HFFc6 (cell line): ENCODE data around the gene PUSL1. TPM values are rescaled to one million over a fixed set of nuclear protein-coding genes. Genes with fewer than 3 reads are reported as not detected.

ENCODE experiments used
- DNase-seq: peaks from one replicate; pipeline ENCODE4 v3.0.0-alpha.2; 2018
- H3K27ac Mint-ChIP-seq: 2 replicates; pipeline ENCODE4 v1.8.0; 2020; ENCODE audit warnings: mild to moderate bottlenecking, mixed read lengths
- H3K27me3 Mint-ChIP-seq: 2 replicates; pipeline ENCODE4 v1.8.0; 2021; ENCODE audit warnings: mild to moderate bottlenecking, moderate library complexity, mixed read lengths; ENCODE audit not compliant: insufficient read depth
- H3K36me3 Mint-ChIP-seq: 2 replicates; pipeline ENCODE4 v1.8.0; 2021; ENCODE audit warnings: low read depth, mixed read lengths
- H3K4me1 Mint-ChIP-seq: 2 replicates; pipeline ENCODE4 v1.8.0; 2020; ENCODE audit warnings: low read depth, mixed read lengths
- H3K4me3 Mint-ChIP-seq: 2 replicates; pipeline ENCODE4 v1.8.0; 2020; ENCODE audit warnings: mild to moderate bottlenecking, moderate library complexity, mixed read lengths
- H3K9me3 Mint-ChIP-seq: 2 replicates; pipeline ENCODE4 v1.8.0; 2020; ENCODE audit warnings: mild to moderate bottlenecking, mixed read lengths
- total RNA-seq, 6 experiments: library from RNA; stranded (reverse); fragmentation: NEBNext Ultra II Directional; extraction: Animal tissue kit (Norgen Biotek cat#: 25700); gene quantifications; 2 replicates in 1 of 6; 3 replicates in 5 of 6; pipeline ENCODE4 v1.2.3, GENCODE V29; 2021
- TF ChIP-seq, protein P1 (sequence below): fragments of 200-600 bp; sonication (generic); IDR thresholded peaks from 2 replicates; pipeline ENCODE4 v1.5.0; 2021; ENCODE audit warnings: antibody characterized with exemption, mild to moderate bottlenecking

PUSL1 gene
- total RNA-seq, 6 experiments from 2014 or later = 23.5 to 28.7 (median 25.6) TPM

DNA sequence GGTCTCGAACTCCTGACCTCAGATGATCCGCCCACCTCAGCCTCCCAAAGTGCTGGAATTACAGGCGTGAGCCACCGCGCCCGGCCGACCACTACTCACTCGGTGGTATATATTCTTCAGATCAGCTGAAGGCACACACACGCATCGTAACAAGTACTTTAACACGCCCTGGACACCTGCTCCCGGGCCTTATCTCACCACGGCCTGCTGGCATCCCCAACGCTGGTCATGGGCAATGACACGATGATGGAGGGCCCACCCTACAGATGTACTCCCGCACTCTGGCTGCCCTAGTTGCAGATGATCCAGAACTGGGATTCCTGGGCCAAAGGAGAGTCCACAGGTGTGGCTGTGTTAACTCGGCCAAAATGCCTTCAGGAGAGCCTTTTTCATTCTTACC lies 46.3 kb upstream of the PUSL1 start:
- no peaks in the 10 kb centered on the region for H3K9me3 Mint-ChIP-seq
- peaks cover 11% of the 10 kb centered on the region for H3K27me3 Mint-ChIP-seq
- TF ChIP-seq, protein P1, sequence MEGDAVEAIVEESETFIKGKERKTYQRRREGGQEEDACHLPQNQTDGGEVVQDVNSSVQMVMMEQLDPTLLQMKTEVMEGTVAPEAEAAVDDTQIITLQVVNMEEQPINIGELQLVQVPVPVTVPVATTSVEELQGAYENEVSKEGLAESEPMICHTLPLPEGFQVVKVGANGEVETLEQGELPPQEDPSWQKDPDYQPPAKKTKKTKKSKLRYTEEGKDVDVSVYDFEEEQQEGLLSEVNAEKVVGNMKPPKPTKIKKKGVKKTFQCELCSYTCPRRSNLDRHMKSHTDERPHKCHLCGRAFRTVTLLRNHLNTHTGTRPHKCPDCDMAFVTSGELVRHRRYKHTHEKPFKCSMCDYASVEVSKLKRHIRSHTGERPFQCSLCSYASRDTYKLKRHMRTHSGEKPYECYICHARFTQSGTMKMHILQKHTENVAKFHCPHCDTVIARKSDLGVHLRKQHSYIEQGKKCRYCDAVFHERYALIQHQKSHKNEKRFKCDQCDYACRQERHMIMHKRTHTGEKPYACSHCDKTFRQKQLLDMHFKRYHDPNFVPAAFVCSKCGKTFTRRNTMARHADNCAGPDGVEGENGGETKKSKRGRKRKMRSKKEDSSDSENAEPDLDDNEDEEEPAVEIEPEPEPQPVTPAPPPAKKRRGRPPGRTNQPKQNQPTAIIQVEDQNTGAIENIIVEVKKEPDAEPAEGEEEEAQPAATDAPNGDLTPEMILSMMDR = no peak
- H3K36me3 Mint-ChIP-seq = peaks cover 30% of the 10 kb centered on the region
- no peak for DNase-seq
- H3K4me1 Mint-ChIP-seq = peaks cover 47% of the 10 kb centered on the region
- H3K4me3 Mint-ChIP-seq = no peak overlapping the region
- H3K27ac Mint-ChIP-seq = peak overlapping the region; percentile 31; the same call in 1 of the 2 replicates

DNA sequence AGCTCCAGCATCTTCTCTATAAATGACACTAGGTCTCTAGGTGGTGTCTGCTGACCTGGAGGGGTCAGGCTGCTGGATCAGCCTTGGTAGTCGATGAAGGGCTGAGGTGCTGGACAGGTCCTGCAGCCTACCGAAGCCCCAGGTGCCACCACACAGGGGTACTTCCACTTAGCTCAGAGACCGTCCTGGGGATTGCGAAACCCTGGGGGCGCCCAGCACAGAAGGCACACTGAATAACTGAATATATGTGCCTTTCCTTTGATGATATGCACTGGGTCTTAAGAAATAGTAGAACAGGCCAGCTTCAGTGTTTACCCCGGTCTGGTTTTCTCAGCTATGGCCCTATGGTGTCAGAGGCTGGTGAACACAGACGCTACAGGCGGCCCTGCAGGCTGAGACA lies 45.6 kb upstream of the PUSL1 start:
- Mint-ChIP-seq H3K36me3 (peaks cover 30% of the 10 kb centered on the region), H3K27ac (peak overlapping the region; percentile 99), H3K4me1 (peaks cover 51% of the 10 kb centered on the region), H3K9me3 (no peaks in the 10 kb centered on the region), H3K4me3 (no peak overlapping the region), H3K27me3 (peaks cover 12% of the 10 kb centered on the region)
- TF ChIP-seq, protein P1 = no peak
- no peak for DNase-seq

DNA sequence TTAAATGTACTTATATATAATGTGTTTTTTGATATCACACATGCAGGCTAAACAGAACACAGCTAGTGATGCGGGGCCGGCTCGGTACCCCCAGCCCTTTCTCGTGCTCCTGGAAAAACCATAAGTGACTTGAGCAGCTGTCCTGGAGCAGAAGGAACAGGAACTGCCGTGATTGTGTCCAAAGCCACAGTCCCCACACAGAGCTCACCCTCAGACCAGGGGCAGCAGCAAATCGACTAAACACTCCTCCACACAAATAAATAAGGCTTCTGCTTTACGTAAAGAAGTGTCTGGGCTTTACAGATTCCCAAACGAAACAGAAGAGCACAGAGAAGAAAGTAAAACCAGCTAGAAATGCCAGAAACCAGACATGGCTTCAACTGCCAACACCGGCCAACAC lies 44.4 kb upstream of the PUSL1 start:
- DNase-seq = no peak
- TF ChIP-seq, protein P1 = no peak
- Mint-ChIP-seq H3K27ac (peak overlapping the region; percentile 99), H3K36me3 (peaks cover 30% of the 10 kb centered on the region), H3K9me3 (no peaks in the 10 kb centered on the region), H3K27me3 (peaks cover 14% of the 10 kb centered on the region), H3K4me3 (peak overlapping the region; percentile 67; the same call in 1 of the 2 replicates), H3K4me1 (peaks cover 46% of the 10 kb centered on the region)

DNA sequence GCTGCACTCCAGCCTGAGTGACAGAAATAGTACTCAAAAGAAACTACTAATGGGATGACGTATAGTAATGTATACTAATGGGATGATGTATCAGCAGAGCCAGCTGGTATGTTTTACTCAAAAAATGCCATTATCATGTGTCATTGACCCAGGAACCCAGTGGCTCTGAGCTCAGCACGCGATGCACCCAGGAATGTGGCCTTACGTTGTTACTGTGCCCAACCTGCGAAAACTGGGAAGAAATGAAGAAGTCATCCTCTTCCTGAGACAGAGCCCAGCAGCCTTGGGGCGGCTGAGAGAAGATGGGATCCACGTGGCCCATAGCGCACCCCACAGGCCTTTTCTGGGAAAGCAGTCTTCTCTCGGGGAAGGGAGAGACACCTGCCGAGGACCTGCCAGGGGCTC lies 43.5 kb upstream of the PUSL1 start:
- TF ChIP-seq, protein P1 = peak; percentile 77
- peaks cover 26% of the 10 kb centered on the region for H3K36me3 Mint-ChIP-seq
- H3K4me3 Mint-ChIP-seq = peak overlapping the region; percentile 67
- peak; percentile 100 for DNase-seq
- H3K27me3 Mint-ChIP-seq = peaks cover 13% of the 10 kb centered on the region
- H3K27ac Mint-ChIP-seq = peak overlapping the region; percentile 99
- peaks cover 46% of the 10 kb centered on the region for H3K4me1 Mint-ChIP-seq
- no peaks in the 10 kb centered on the region for H3K9me3 Mint-ChIP-seq

DNA sequence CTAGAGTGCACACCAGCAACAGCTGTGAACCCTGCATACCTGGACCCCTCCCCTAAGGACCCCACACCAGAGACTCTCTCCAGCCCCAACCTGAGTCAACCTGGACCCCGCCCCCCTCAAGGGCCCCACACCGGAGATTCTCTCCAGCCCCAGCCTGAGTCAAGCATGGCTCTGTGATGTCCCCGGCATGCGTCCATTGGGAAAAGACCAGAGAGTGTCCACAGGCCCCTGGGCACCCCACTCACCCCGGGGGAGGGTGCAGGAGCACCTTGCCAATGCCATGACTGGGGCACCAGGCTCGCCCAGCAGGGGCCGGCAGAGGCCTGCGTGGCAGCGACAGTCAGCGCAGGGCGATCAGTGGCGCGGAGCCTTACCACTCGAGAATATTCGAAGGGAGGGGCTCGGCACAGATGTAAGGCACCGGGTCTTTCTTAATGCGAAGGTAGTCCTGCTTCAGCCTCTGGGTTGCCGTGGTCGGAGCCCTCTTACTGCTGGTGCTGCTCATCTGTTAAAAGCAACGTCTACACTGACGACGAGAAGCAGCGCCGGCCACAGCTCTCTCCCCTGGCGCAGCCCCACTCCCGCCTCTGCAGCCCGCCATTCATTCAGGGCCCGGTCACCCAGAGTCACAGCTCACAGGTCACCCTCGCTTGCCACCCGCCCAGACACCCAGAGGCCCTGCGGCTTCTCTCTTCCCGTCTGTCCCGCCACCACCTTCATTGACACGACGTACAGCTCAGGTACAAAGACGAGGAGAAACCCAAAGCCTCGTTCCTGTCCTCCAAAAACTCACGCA lies 40.7 kb upstream of the PUSL1 start:
- H3K27me3 Mint-ChIP-seq = peaks cover 10% of the 10 kb centered on the region
- no peak overlapping the region for H3K4me3 Mint-ChIP-seq
- H3K36me3 Mint-ChIP-seq = peaks cover 39% of the 10 kb centered on the region
- DNase-seq = no peak
- H3K4me1 Mint-ChIP-seq = peaks cover 62% of the 10 kb centered on the region
- peak overlapping the region; percentile 79 for H3K27ac Mint-ChIP-seq
- H3K9me3 Mint-ChIP-seq = no peaks in the 10 kb centered on the region
- TF ChIP-seq, protein P1 = no peak
